Gastroesophageal sphincter (tissue), 4 donors: ENCODE results near the gene TGFB1I1. TPM values are rescaled to one million over a fixed set of nuclear protein-coding genes. Genes with fewer than 3 reads are reported as not detected.

Experiments used
- ATAC-seq: fragments of 150-250 bp; one replicate; pipeline ENCODE4 v1.9.1; 2016; ENCODE audit warnings: mild to moderate bottlenecking, moderate library complexity
- H3K27ac ChIP-seq, 4 donors: fragments of 200-600 bp; sonication (generic) in 3 of 4; 1 replicate in 3 of 4; 2 replicates in 1 of 4; pipeline ENCODE4 v1.5.1; 2016 to 2019
- H3K27me3 ChIP-seq: fragments of 200-600 bp; sonication (generic); one replicate; pipeline ENCODE4 v1.5.1; 2019
- H3K36me3 ChIP-seq, 2 donors: fragments of 200-600 bp; sonication (generic); one replicate each; pipeline ENCODE4 v1.5.1; 2019; ENCODE audit warnings: control low read depth in 1 of 2
- H3K4me1 ChIP-seq, 3 donors: fragments of 200-600 bp; sonication (generic); 1 replicate in 2 of 3; 2 replicates in 1 of 3; pipeline ENCODE4 v1.5.1; 2016 to 2019; ENCODE audit warnings: control low read depth in 2 of 3
- H3K4me3 ChIP-seq, 2 donors: fragments of 200-600 bp; sonication (generic); one replicate each; pipeline ENCODE4 v1.5.1; 2019; ENCODE audit warnings: mild to moderate bottlenecking in 1 of 2, moderate library complexity in 1 of 2
- H3K9me3 ChIP-seq, 3 donors: fragments of 200-600 bp; sonication (generic); one replicate each; pipeline ENCODE4 v1.5.1; 2017 to 2019; ENCODE audit warnings: control low read depth in 2 of 3
- CTCF ChIP-seq, 4 experiments: fragments of 200-600 bp in 2 of 4; fragments of 450-650 bp in 2 of 4; sonication (generic) in 1 of 4; IDR thresholded peaks; one replicate each; pipeline ENCODE4 v1.5.1; 2017 to 2019; ENCODE audit warnings: antibody characterized with exemption in 4 of 4, mild to moderate bottlenecking in 2 of 4, moderate library complexity in 2 of 4
- EP300 ChIP-seq: sonication (generic); formaldehyde crosslinking; IDR thresholded peaks from one replicate; pipeline ENCODE4 v1.6.1; 2017; ENCODE audit warnings: antibody characterized with exemption, mild to moderate bottlenecking
- POLR2A ChIP-seq, 2 donors: fragments of 450-650 bp; IDR thresholded peaks; one replicate each; pipeline ENCODE4 v1.6.1; 2017; ENCODE audit warnings: antibody characterized with exemption in 2 of 2, mild to moderate bottlenecking in 2 of 2, moderate library complexity in 1 of 2
- POLR2AphosphoS5 ChIP-seq: sonication (generic); formaldehyde crosslinking; IDR thresholded peaks from one replicate; pipeline ENCODE4 v1.6.1; 2017; ENCODE audit warnings: antibody characterized with exemption
- WGBS, 2 donors: methylation state at CpG; one replicate each; pipeline ENCODE4 v1.1.5; 2018; ENCODE audit warnings: low coverage in 1 of 2; 5-methylcytosine and 5-hydroxymethylcytosine counted together
- total RNA-seq, 4 donors: library from RNA; depleted of rRNA; stranded (reverse); fragments of >200 nt; gene quantifications; one replicate each; pipeline ENCODE4 v1.1.0, GENCODE V29; 2016

TGFB1I1 gene
- total RNA-seq, 4 donors from 2014 or later = 157 to 438 (median 211) TPM

GRCh38 chr16:31464781-31465260 lies 7.1 kb upstream of the TGFB1I1 start:
- peaks cover 0 to 59% of the 10 kb centered on the region in 2 donors for H3K36me3 ChIP-seq
- H3K4me3 ChIP-seq = no peak overlapping the region
- no peak for ATAC-seq
- H3K27me3 ChIP-seq = no peaks in the 10 kb centered on the region
- WGBS, 2 donors = 93 to 100% methylated on average over 8 of the region's 17 CpGs
- H3K9me3 ChIP-seq = no peaks in the 10 kb centered on the region
- no peak for TF ChIP-seq POLR2AphosphoS5
- no peak for TF ChIP-seq CTCF (IDR thresholded peaks at IDR 0.05)
- no peak for TF ChIP-seq EP300
- TF ChIP-seq POLR2A (IDR thresholded peaks at IDR 0.05) = no peak
- peaks cover 0 to 16% (median 6%) of the 10 kb centered on the region in 3 donors for H3K4me1 ChIP-seq
- H3K27ac ChIP-seq = no peak overlapping the region

- ATAC-seq = no peak
- Histone ChIP-seq H3K27me3 (no peaks in the 10 kb centered on the region), H3K27ac (no peak overlapping the region), H3K4me1 (peaks cover 0 to 14% (median 0%) of the 10 kb centered on the region in 3 donors), H3K36me3 (peaks cover 0 to 59% of the 10 kb centered on the region in 2 donors), H3K9me3 (no peaks in the 10 kb centered on the region), H3K4me3 (no peak overlapping the region)
- WGBS, 2 donors = 78% methylated on average over 6 of the region's 20 CpGs; no CpG with 5 or more reads in 1 of the 2 donors
- TF ChIP-seq POLR2AphosphoS5 = no peak
- TF ChIP-seq EP300 = no peak
- TF ChIP-seq CTCF (IDR thresholded peaks at IDR 0.05) = no peak
- TF ChIP-seq POLR2A (IDR thresholded peaks at IDR 0.05) = no peak
Measured at GRCh38 chr16:31465788-31466370, 6.1 kb upstream of the TGFB1I1 start.

- no peaks in the 10 kb centered on the region for H3K27me3 ChIP-seq
- no peak for TF ChIP-seq POLR2A (IDR thresholded peaks at IDR 0.05)
- no peak for TF ChIP-seq CTCF (IDR thresholded peaks at IDR 0.05)
- TF ChIP-seq EP300 = no peak
- TF ChIP-seq POLR2AphosphoS5 = no peak
- H3K4me1 ChIP-seq = peaks cover 0 to 14% (median 0%) of the 10 kb centered on the region in 3 donors
- H3K9me3 ChIP-seq = no peaks in the 10 kb centered on the region
- WGBS, 2 donors = no CpG with 5 or more reads among the region's 18 CpGs
- H3K36me3 ChIP-seq = peaks cover 0 to 59% of the 10 kb centered on the region in 2 donors
- H3K27ac ChIP-seq = no peak overlapping the region
- ATAC-seq = no peak
- H3K4me3 ChIP-seq = no peak overlapping the region
Measured at GRCh38 chr16:31466381-31466841, 5.5 kb upstream of the TGFB1I1 start.

GRCh38 chr16:31467151-31467773 lies 4.7 kb upstream of the TGFB1I1 start:
- H3K27ac ChIP-seq = no peak overlapping the region
- peaks cover 0 to 17% (median 0%) of the 10 kb centered on the region in 3 donors for H3K4me1 ChIP-seq
- no peak for TF ChIP-seq POLR2AphosphoS5
- TF ChIP-seq CTCF (IDR thresholded peaks at IDR 0.05) = no peak
- TF ChIP-seq POLR2A (IDR thresholded peaks at IDR 0.05) = no peak
- TF ChIP-seq EP300 = no peak
- H3K27me3 ChIP-seq = no peaks in the 10 kb centered on the region
- H3K9me3 ChIP-seq = no peaks in the 10 kb centered on the region
- WGBS, 2 donors = 65% methylated on average over 3 of the region's 5 CpGs; no CpG with 5 or more reads in 1 of the 2 donors
- H3K4me3 ChIP-seq = no peak overlapping the region
- H3K36me3 ChIP-seq = peaks cover 0 to 51% of the 10 kb centered on the region in 2 donors
- no peak for ATAC-seq

GRCh38 chr16:31467858-31468257 lies 4.1 kb upstream of the TGFB1I1 start:
- peaks cover 0 to 45% of the 10 kb centered on the region in 2 donors for H3K36me3 ChIP-seq
- no peaks in the 10 kb centered on the region for H3K27me3 ChIP-seq
- peaks cover 0 to 19% (median 0%) of the 10 kb centered on the region in 3 donors for H3K4me1 ChIP-seq
- H3K4me3 ChIP-seq = no peak overlapping the region
- no peak for TF ChIP-seq CTCF (IDR thresholded peaks at IDR 0.05)
- no peak for TF ChIP-seq EP300
- no peak for TF ChIP-seq POLR2A (IDR thresholded peaks at IDR 0.05)
- no peak for TF ChIP-seq POLR2AphosphoS5
- ATAC-seq = no peak
- no peaks in the 10 kb centered on the region for H3K9me3 ChIP-seq
- WGBS, 2 donors = 80 to 98% methylated on average over 1 to 4 of the region's 5 CpGs
- H3K27ac ChIP-seq = no peak overlapping the region
